Gastrocnemius medialis (tissue), 4 donors: ENCODE results near the gene PLS1.

Source experiments
- POLR2A ChIP-seq, 2 donors: fragments of 450-650 bp; IDR thresholded peaks; one replicate each; pipeline ENCODE4 v1.6.1; 2017; ENCODE audit warnings: antibody characterized with exemption in 2 of 2, mild to moderate bottlenecking in 2 of 2, moderate library complexity in 2 of 2
- TF ChIP-seq, protein P1 (sequence below), 5 experiments: fragments of 450-650 bp in 3 of 5; fragments of 200-600 bp in 2 of 5; sonication (generic) in 2 of 5; IDR thresholded peaks in 4 of 5; conservative IDR thresholded peaks in 1 of 5; 1 replicate in 4 of 5; 2 replicates in 1 of 5; pipeline ENCODE4 v1.5.1; 2016 to 2019; ENCODE audit warnings: antibody characterized with exemption in 5 of 5, mild to moderate bottlenecking in 3 of 5, moderate library complexity in 3 of 5

DNA sequence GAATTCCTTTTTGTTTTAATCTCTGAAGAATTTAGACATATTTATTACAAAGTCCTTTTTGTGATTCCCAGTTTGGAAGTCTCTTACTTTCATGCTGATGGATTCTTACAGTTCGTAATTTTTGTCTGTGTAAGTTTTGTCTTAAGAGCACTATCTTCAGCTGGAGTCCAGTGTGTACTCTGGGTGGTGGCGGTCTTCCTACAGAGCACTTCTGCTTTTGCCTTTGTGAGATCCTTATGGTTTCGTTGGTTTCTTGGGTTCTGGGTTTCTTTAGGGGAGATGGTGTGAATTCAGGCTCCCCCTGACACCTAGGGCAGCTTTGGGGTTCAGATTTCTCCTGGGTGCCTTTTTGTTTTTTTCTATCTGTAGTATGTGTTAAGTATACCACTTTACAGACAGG, 45.3 kb downstream of the PLS1 start:
- TF ChIP-seq, protein P1, sequence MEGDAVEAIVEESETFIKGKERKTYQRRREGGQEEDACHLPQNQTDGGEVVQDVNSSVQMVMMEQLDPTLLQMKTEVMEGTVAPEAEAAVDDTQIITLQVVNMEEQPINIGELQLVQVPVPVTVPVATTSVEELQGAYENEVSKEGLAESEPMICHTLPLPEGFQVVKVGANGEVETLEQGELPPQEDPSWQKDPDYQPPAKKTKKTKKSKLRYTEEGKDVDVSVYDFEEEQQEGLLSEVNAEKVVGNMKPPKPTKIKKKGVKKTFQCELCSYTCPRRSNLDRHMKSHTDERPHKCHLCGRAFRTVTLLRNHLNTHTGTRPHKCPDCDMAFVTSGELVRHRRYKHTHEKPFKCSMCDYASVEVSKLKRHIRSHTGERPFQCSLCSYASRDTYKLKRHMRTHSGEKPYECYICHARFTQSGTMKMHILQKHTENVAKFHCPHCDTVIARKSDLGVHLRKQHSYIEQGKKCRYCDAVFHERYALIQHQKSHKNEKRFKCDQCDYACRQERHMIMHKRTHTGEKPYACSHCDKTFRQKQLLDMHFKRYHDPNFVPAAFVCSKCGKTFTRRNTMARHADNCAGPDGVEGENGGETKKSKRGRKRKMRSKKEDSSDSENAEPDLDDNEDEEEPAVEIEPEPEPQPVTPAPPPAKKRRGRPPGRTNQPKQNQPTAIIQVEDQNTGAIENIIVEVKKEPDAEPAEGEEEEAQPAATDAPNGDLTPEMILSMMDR (IDR thresholded peaks at IDR 0.05 in 4 of 5, conservative IDR thresholded peaks at IDR 0.05 in 1 of 5), result no peak
- no peak for TF ChIP-seq POLR2A (IDR thresholded peaks at IDR 0.05)
